ENCODE measurements around the gene CCDC57.

CCDC57 gene

DNA sequence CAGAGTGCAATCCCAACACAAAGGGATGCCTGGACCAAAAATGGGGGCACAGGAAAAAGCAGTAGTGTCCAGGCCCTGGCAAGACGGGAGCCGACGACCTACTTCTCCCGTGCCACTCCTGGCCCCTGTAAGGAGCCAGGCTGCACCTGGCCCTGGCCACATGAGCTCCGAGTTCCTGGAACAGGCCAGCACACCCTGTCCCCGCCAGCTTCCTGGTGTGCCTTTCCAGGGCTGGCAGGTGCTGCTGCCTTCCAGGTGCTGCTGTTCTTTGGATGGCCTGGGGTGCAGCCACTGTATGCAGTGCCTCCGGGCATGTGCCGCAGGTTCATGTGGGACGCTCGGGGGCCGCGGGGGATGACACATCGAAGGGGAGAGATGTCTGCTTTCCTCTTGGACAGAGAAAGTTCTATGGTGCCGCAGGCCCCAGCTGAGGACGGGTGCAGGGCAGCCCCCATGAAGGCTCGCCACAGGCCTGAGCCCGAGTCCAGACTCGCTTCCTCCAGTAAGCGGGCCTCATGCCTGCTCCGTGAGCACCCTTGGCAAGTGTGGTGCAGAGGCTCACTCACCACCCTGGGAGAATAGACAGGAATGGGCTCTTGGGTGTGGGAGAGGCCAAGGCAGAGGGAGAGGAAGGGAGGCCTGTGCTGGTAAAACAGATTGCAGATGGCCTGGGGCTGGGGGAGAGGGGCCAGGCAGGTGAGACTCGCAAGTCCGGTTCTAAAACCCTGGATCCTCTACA lies 59.9 kb downstream of the CCDC57 start:
- Mint-ChIP-seq H3K27ac (no peak overlapping the region), H3K4me1 (no peaks in the 10 kb centered on the region), H3K9me3 (no peaks in the 10 kb centered on the region), H3K4me3 (no peak overlapping the region), H3K36me3 (ENCODE audit: low read depth) (peaks cover 6% of the 10 kb centered on the region), H3K27me3 (ENCODE audit: low read depth) (no peaks in the 10 kb centered on the region)
- TF ChIP-seq CTCF (IDR thresholded peaks at IDR 0.05; ENCODE audit: unreplicated experiment in 3 of 3) = no peak

- Mint-ChIP-seq H3K27me3 (ENCODE audit: low read depth) (no peaks in the 10 kb centered on the region), H3K27ac (no peak overlapping the region), H3K4me3 (no peak overlapping the region), H3K9me3 (no peaks in the 10 kb centered on the region), H3K36me3 (ENCODE audit: low read depth) (peaks cover 10% of the 10 kb centered on the region), H3K4me1 (no peaks in the 10 kb centered on the region)
- no peak for TF ChIP-seq CTCF (IDR thresholded peaks at IDR 0.05; ENCODE audit: unreplicated experiment in 3 of 3)
These were observed 60.5 kb downstream of the CCDC57 start for GRCh38 chr17:82152114-82152513.

GRCh38 chr17:82151106-82151957 lies 61.3 kb downstream of the CCDC57 start:
- Mint-ChIP-seq H3K9me3 (no peaks in the 10 kb centered on the region), H3K4me1 (no peaks in the 10 kb centered on the region), H3K27ac (no peak overlapping the region), H3K4me3 (no peak overlapping the region), H3K27me3 (ENCODE audit: low read depth) (no peaks in the 10 kb centered on the region), H3K36me3 (ENCODE audit: low read depth) (peaks cover 15% of the 10 kb centered on the region)
- no peak for TF ChIP-seq CTCF (IDR thresholded peaks at IDR 0.05; ENCODE audit: unreplicated experiment in 3 of 3)

- H3K36me3 Mint-ChIP-seq (ENCODE audit: low read depth) = peaks cover 15% of the 10 kb centered on the region
- H3K9me3 Mint-ChIP-seq = no peaks in the 10 kb centered on the region
- H3K4me1 Mint-ChIP-seq = no peaks in the 10 kb centered on the region
- H3K27me3 Mint-ChIP-seq (ENCODE audit: low read depth) = no peaks in the 10 kb centered on the region
- no peak overlapping the region for H3K4me3 Mint-ChIP-seq
- TF ChIP-seq CTCF (IDR thresholded peaks at IDR 0.05; ENCODE audit: unreplicated experiment in 3 of 3) = no peak
- H3K27ac Mint-ChIP-seq = no peak overlapping the region
These were observed 63.1 kb downstream of the CCDC57 start for GRCh38 chr17:82149401-82150099.

GRCh38 chr17:82148997-82149396 lies 63.6 kb downstream of the CCDC57 start:
- Mint-ChIP-seq H3K4me3 (no peak overlapping the region), H3K9me3 (no peaks in the 10 kb centered on the region), H3K36me3 (ENCODE audit: low read depth) (peaks cover 15% of the 10 kb centered on the region), H3K27ac (no peak overlapping the region), H3K4me1 (no peaks in the 10 kb centered on the region), H3K27me3 (ENCODE audit: low read depth) (no peaks in the 10 kb centered on the region)
- TF ChIP-seq CTCF (IDR thresholded peaks at IDR 0.05; ENCODE audit: unreplicated experiment in 3 of 3) = no peak

All from nephron (organoid).